ENCODE data around the gene HEBP2. TPM values are rescaled to one million over a fixed set of nuclear protein-coding genes. Genes with fewer than 3 reads are reported as not detected.
"Not testable (repeated sequence)": the region's sequence is repeated elsewhere in the genome, so short reads cannot be mapped to it uniquely, and the experiment has no call there.

HEBP2 gene
- total and polyA plus RNA-seq, 7 donors, result 16.6 to 75.3 (median 46.3) TPM

DNA sequence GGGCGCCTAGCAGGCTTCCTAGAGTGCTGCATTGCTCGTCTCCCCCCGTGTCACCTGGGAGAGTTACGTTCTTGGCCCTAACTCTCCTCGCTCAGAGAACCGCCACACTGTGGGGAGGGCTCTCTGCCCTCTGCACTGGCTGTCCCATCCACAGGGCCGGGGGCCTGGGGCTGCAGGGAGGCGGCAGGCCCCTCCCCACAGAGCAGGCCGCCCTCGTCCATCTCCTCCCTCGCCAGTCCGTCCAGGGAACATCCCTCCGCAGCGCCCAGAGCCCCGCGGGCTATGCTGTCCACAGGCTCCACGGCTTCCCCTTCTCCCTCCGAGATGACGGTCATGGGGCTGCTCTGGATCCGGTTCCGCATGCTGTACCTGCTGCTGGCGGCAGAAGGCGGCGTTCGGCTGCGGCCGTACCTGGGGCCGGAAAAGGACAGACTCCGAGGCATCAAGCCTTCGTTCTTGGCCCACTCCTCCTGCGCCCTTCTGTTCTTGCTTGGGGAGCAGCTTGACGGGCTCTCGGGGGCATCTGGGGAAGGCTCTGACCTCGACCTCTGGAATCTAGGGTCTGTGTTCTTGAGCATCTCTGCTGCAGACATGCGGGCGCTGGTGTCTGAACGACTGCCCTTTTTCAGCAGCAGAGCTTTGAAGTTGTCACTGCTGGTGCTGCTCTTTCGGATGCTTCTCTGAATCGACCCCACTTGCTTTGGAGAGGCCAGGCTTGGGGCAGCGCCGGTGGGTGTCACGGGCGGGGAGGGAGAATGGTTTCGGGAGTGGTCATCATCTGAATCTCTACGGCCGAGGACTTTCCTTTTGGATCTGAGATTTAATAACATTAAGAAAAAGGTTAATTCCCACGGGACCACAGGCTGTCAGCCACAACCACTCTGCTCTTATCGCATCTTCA, 20.2 kb downstream of the HEBP2 start:
- Histone ChIP-seq H3K4me1 (peaks cover 0 to 8% (median 5%) of the 10 kb centered on the region in 4 donors), H3K4me3 (no peak overlapping the region), H3K9me3 (no peaks in the 10 kb centered on the region), H3K27ac (no peak overlapping the region), H3K27me3 (no peaks in the 10 kb centered on the region), H3K36me3 (peaks cover 0 to 7% (median 3%) of the 10 kb centered on the region in 4 donors)
- DNase-seq, result no peak
- 95 to 96% methylated on average over 48 of the region's 48 CpGs for WGBS, 2 donors
- TF ChIP-seq EP300 (IDR thresholded peaks at IDR 0.05), result no peak
- no peak for TF ChIP-seq POLR2AphosphoS5 (IDR thresholded peaks at IDR 0.05)
- TF ChIP-seq, protein P1, sequence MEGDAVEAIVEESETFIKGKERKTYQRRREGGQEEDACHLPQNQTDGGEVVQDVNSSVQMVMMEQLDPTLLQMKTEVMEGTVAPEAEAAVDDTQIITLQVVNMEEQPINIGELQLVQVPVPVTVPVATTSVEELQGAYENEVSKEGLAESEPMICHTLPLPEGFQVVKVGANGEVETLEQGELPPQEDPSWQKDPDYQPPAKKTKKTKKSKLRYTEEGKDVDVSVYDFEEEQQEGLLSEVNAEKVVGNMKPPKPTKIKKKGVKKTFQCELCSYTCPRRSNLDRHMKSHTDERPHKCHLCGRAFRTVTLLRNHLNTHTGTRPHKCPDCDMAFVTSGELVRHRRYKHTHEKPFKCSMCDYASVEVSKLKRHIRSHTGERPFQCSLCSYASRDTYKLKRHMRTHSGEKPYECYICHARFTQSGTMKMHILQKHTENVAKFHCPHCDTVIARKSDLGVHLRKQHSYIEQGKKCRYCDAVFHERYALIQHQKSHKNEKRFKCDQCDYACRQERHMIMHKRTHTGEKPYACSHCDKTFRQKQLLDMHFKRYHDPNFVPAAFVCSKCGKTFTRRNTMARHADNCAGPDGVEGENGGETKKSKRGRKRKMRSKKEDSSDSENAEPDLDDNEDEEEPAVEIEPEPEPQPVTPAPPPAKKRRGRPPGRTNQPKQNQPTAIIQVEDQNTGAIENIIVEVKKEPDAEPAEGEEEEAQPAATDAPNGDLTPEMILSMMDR (IDR thresholded peaks at IDR 0.05), result no peak
- no peak for TF ChIP-seq POLR2A (IDR thresholded peaks at IDR 0.05)
- intact Hi-C loops (cut with DNase I), result no loop called here

DNA sequence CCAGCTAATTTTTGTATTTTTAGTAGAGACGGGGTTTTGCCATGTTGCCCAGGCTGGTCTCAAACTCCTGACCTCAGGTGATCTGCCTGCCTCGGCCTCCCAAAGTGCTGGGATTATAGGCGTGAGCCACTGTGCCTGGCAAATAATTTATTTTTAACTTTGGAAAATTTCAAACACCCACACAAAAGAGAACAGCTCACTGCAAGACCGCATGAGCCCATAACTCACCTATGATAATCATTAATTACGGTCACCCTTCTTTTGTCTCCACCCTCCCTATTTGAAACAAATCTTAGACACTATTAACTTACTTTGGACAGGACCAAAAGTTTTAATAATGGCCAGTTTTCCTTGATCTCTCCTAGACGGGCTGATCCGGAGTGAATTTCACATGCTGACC, 21.2 kb downstream of the HEBP2 start:
- WGBS, 2 donors, result 91 to 94% methylated on average over 7 of the region's 7 CpGs
- H3K4me3 ChIP-seq; intact Hi-C loops (cut with DNase I): not testable (repeated sequence)

DNA sequence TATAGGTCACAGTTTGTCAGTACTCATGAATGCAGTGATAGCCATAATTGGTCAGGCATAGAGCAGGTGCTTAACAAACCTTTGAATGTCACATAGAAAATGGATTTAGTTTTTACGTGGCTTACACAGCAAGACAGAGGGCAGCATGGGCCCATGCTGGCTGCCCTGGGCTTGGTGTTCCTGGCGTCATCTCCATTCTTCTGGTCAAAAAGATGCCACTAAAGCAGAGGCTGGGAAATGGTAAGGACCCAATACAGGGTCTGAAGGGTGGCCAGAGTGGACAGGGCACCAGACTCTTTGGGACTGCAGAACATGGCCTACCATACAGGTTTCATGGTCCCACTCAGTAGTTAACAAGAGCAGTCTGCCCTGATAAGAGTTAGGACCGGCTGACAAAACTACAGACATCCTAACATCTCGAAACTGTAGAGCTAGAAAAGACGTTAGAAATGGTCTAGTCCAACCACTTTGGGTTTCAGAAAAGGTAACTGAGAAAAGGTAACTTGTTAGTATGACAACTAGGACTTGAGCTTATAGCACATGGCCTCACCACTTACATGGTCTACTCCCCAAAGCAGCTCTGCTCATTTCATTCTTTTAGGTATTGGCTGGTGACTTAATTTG, 22.6 kb downstream of the HEBP2 start:
- intact Hi-C loops (cut with DNase I), result no loop called here
- H3K27ac ChIP-seq, result no peak overlapping the region
- H3K36me3 ChIP-seq, result peaks cover 0 to 7% (median 3%) of the 10 kb centered on the region in 4 donors
- 89 to 94% methylated on average over 5 of the region's 5 CpGs for WGBS, 2 donors
- no peak overlapping the region for H3K4me3 ChIP-seq
- peaks cover 0 to 21% (median 15%) of the 10 kb centered on the region in 4 donors for H3K4me1 ChIP-seq
- H3K9me3 ChIP-seq, result no peaks in the 10 kb centered on the region
- no peaks in the 10 kb centered on the region for H3K27me3 ChIP-seq
- DNase-seq, result no peak
- TF ChIP-seq, protein P1 (IDR thresholded peaks at IDR 0.05), result no peak
- TF ChIP-seq POLR2AphosphoS5 (IDR thresholded peaks at IDR 0.05) (no peak), EP300 (IDR thresholded peaks at IDR 0.05) (no peak), POLR2A (IDR thresholded peaks at IDR 0.05) (no peak)

More for the DNA sequence above, 21.2 kb downstream of the HEBP2 start:
- H3K36me3 ChIP-seq, H3K27ac ChIP-seq, H3K9me3 ChIP-seq, DNase-seq, H3K27me3 ChIP-seq: not testable (repeated sequence)
- peaks cover 0 to 18% (median 15%) of the 10 kb centered on the region in 4 donors for H3K4me1 ChIP-seq

DNA sequence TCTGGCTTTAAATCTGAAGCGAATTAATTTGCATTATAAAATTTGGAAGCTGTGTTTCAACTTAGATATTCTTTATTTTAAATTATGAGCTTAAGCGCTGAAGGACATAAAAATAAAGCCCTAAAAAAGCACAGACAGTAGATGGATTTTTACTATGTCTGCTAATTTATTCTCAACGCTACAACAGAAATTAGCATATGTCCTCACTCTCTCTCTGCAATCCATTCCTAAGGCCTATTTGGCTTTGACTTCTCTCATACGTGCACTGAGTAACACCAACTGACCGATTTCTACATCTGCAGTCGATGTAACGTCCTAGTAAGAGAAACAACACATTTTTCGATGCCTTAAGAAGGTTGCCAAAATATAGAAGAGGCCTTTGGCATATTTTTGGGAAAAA, 23.7 kb downstream of the HEBP2 start:
- intact Hi-C loops (cut with DNase I), result loop anchor here (2.0 kb wide), 2 partner anchors 81 to 311 kb away; no protein-coding TSS in a partner anchor
- Histone ChIP-seq H3K27ac (no peak overlapping the region), H3K27me3 (no peaks in the 10 kb centered on the region), H3K9me3 (no peaks in the 10 kb centered on the region), H3K4me3 (no peak overlapping the region), H3K36me3 (peaks cover 0 to 7% (median 3%) of the 10 kb centered on the region in 4 donors), H3K4me1 (peaks cover 0 to 21% (median 15%) of the 10 kb centered on the region in 4 donors)
- TF ChIP-seq EP300 (IDR thresholded peaks at IDR 0.05) (no peak), POLR2AphosphoS5 (IDR thresholded peaks at IDR 0.05) (no peak), POLR2A (IDR thresholded peaks at IDR 0.05) (no peak)
- TF ChIP-seq, protein P1 (IDR thresholded peaks at IDR 0.05), result no peak
- no peak for DNase-seq
- 89 to 92% methylated on average over 8 of the region's 8 CpGs for whole genome bisulfite sequencing, 2 donors

Measured in sigmoid colon (tissue), 7 donors.